Neural progenitor cell (in vitro differentiated cells): Measurements from ENCODE around the gene BRCA1.
A peak's percentile ranks its signal among the peaks of the same experiment; 100 is the strongest.

ENCODE experiments used
- CTCF ChIP-seq: fragments of 200-600 bp; sonication (generic); IDR thresholded peaks from 2 replicates; pipeline ENCODE4 v1.5.1; 2017; ENCODE audit warnings: antibody characterized with exemption, mild to moderate bottlenecking
- EZH2 ChIP-seq: fragments of 200-600 bp; sonication (generic); IDR thresholded peaks from 2 replicates; pipeline ENCODE4 v1.6.1; 2017; ENCODE audit warnings: antibody characterized with exemption, mild to moderate bottlenecking, moderate library complexity

DNA sequence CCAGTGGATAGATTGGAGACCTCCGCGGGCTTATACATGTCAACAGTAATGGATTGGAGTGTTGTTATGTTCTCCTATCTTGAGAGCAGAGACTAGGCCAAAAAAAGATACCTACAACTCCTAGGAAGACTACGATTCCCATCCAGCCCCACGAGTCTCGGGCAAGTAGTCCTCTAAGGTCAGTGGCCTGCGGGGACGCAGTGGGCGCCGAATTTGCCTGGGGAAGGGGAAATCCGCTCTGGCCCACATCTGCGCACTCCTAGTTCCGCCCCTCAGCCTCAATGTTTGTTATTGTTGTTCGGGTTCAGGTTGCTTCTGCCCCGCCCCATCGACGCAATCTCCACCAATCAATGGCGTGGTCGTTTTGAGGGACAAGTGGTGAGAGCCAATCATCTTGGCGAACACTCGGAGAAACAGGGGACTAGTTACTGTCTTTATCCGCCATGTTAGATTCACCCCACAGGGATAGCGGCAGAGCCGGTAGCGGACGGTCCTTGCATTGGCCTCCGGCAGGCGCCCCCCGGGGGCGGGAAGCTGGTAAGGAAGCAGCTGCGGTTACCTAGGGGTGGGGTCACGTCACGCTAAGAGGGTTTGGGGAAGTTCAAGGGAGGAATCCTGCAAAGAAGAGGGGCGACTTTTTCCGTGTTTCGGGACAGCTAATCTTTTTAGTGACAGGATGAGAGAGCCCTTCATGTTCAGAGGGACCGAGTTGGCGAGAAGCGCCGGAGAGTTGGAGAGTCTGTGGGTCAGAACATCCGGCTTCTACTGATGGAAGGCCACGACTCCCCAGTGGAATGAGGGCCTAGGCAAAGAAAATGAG is 45.8 kb upstream of the BRCA1 start, which contains the start of gene NBR1:
- peak; percentile 44 for TF ChIP-seq CTCF
- no peak for TF ChIP-seq EZH2
